ENCODE data around the gene FAM47E.

Gene FAM47E

GRCh38 chr4:76208005-76208765, 43.3 kb upstream of the FAM47E start:
- TF ChIP-seq EZH2phosphoT487 (IDR thresholded peaks at IDR 0.05; ENCODE audit: borderline replicate concordance) (no peak), CTCF (conservative IDR thresholded peaks at IDR 0.05; ENCODE audit: low read length) (no peak)
- peak overlapping the region; percentile 23 for H3K4me3 ChIP-seq (ENCODE audit: low read length, poor library complexity, severe bottlenecking)
- peaks cover 60% of the 10 kb centered on the region for H3K4me1 ChIP-seq (ENCODE audit: insufficient read depth, low read length, poor library complexity, severe bottlenecking)
- peak overlapping the region; percentile 57 for H3K4me2 ChIP-seq (ENCODE audit: low read depth, low read length, poor library complexity, severe bottlenecking)
- H3K36me3 ChIP-seq (ENCODE audit: insufficient read depth, low read length), result no peaks in the 10 kb centered on the region
- peaks cover 37% of the 10 kb centered on the region for H4K20me1 ChIP-seq (ENCODE audit: insufficient read depth, low read length, poor library complexity, severe bottlenecking)
- H3K9ac ChIP-seq (ENCODE audit: low read depth, low read length, poor library complexity, severe bottlenecking), result no peak overlapping the region
- no peaks in the 10 kb centered on the region; the same call in 1 of the 2 replicates for H3F3A ChIP-seq (ENCODE audit: low read depth)
- no peak overlapping the region for H2AFZ ChIP-seq (ENCODE audit: low read length)
- no peaks in the 10 kb centered on the region for H3K27me3 ChIP-seq (ENCODE audit: insufficient read depth, low read length, poor library complexity, severe bottlenecking)
- H3K79me2 ChIP-seq (ENCODE audit: insufficient read depth, low read length), result peaks cover 80% of the 10 kb centered on the region
- H3K9me3 ChIP-seq (ENCODE audit: insufficient read depth, low read depth, low read length), result no peaks in the 10 kb centered on the region
- H3K9me2 ChIP-seq (replicated peaks; ENCODE audit: low read depth, low read length), result no peaks in the 10 kb centered on the region

GRCh38 chr4:76209881-76210280, 41.6 kb upstream of the FAM47E start:
- H3K9me2 ChIP-seq (replicated peaks; ENCODE audit: low read depth, low read length), result no peaks in the 10 kb centered on the region
- H3K9ac ChIP-seq (ENCODE audit: low read depth, low read length, poor library complexity, severe bottlenecking), result peak overlapping the region; percentile 86
- H3K9me3 ChIP-seq (ENCODE audit: insufficient read depth, low read depth, low read length), result no peaks in the 10 kb centered on the region
- no peaks in the 10 kb centered on the region for H3K36me3 ChIP-seq (ENCODE audit: insufficient read depth, low read length)
- peak overlapping the region; percentile 94 for H3K4me3 ChIP-seq (ENCODE audit: low read length, poor library complexity, severe bottlenecking)
- H2AFZ ChIP-seq (ENCODE audit: low read length), result no peak overlapping the region
- peaks cover 37% of the 10 kb centered on the region for H4K20me1 ChIP-seq (ENCODE audit: insufficient read depth, low read length, poor library complexity, severe bottlenecking)
- H3K4me2 ChIP-seq (ENCODE audit: low read depth, low read length, poor library complexity, severe bottlenecking), result peak overlapping the region; percentile 96
- TF ChIP-seq CTCF (conservative IDR thresholded peaks at IDR 0.05; ENCODE audit: low read length) (no peak), EZH2phosphoT487 (IDR thresholded peaks at IDR 0.05; ENCODE audit: borderline replicate concordance) (no peak)
- H3K27me3 ChIP-seq (ENCODE audit: insufficient read depth, low read length, poor library complexity, severe bottlenecking), result no peaks in the 10 kb centered on the region
- peaks cover 70% of the 10 kb centered on the region for H3K4me1 ChIP-seq (ENCODE audit: insufficient read depth, low read length, poor library complexity, severe bottlenecking)
- no peaks in the 10 kb centered on the region; the same call in 1 of the 2 replicates for H3F3A ChIP-seq (ENCODE audit: low read depth)
- H3K79me2 ChIP-seq (ENCODE audit: insufficient read depth, low read length), result peaks cover 66% of the 10 kb centered on the region

- Histone ChIP-seq H3K9me3 (ENCODE audit: insufficient read depth, low read depth, low read length) (no peaks in the 10 kb centered on the region), H3K36me3 (ENCODE audit: insufficient read depth, low read length) (no peaks in the 10 kb centered on the region), H3K79me2 (ENCODE audit: insufficient read depth, low read length) (peaks cover 61% of the 10 kb centered on the region), H3K4me2 (ENCODE audit: low read depth, low read length, poor library complexity, severe bottlenecking) (peak overlapping the region; percentile 96), H3K4me1 (ENCODE audit: insufficient read depth, low read length, poor library complexity, severe bottlenecking) (peaks cover 74% of the 10 kb centered on the region), H3F3A (ENCODE audit: low read depth) (no peaks in the 10 kb centered on the region; the same call in 1 of the 2 replicates), H3K27me3 (ENCODE audit: insufficient read depth, low read length, poor library complexity, severe bottlenecking) (no peaks in the 10 kb centered on the region), H2AFZ (ENCODE audit: low read length) (no peak overlapping the region), H3K4me3 (ENCODE audit: low read length, poor library complexity, severe bottlenecking) (peak overlapping the region; percentile 94), H3K9me2 (replicated peaks; ENCODE audit: low read depth, low read length) (no peaks in the 10 kb centered on the region), H4K20me1 (ENCODE audit: insufficient read depth, low read length, poor library complexity, severe bottlenecking) (peaks cover 34% of the 10 kb centered on the region), H3K9ac (ENCODE audit: low read depth, low read length, poor library complexity, severe bottlenecking) (peak overlapping the region; percentile 86)
- TF ChIP-seq CTCF (conservative IDR thresholded peaks at IDR 0.05; ENCODE audit: low read length), result no peak
- TF ChIP-seq EZH2phosphoT487 (IDR thresholded peaks at IDR 0.05; ENCODE audit: borderline replicate concordance), result no peak
These were observed 41.1 kb upstream of the FAM47E start for GRCh38 chr4:76210452-76210851.
